K562 (cell line): ENCODE results near the gene PACS2. TPM values are rescaled to one million over a fixed set of nuclear protein-coding genes. Genes with fewer than 3 reads are reported as not detected.

Experiments
- ATAC-seq: fragments of 200-7000 bp; cut with Tn5 transposase; 3 replicates; pipeline ENCODE4 v1.9.1; 2020; ENCODE audit warnings: moderate library complexity
- BruUV-seq: library from RNA; stranded (reverse); fragments of 400-500 nt; replicated peaks from 2 replicates; lab custom pipeline; 2021; lab: Mats Ljungman, UMichigan
- CTCF ChIA-PET: fragments of 300-600 bp; formaldehyde crosslinking; extraction: SDS; loops from one replicate; lab custom pipeline; 2021; ENCODE audit warnings: low intra/inter-chr PET ratio; lab: Yijun Ruan, JAX
- POLR2A ChIA-PET: fragments of 300-600, 350-650 bp; sonication (Branson Sonifier 250); formaldehyde crosslinking; extraction: SDS; loops from one replicate; lab custom pipeline; 2021; ENCODE audit warnings: antibody characterized with exemption, inconsistent platforms; lab: Yijun Ruan, JAX
- DNase-seq, 4 experiments: peaks; one replicate each; pipeline versions ENCODE4 v3.0.0 to v3.0.0-alpha.2; 2011 to 2018; ENCODE audit warnings: low spot score in 3 of 4, mixed read lengths in 3 of 4; ENCODE audit errors: extremely low read depth in 1 of 4
- FAIRE-seq: peaks from 2 replicates; lab custom pipeline; 2011; peaks lifted over from hg19 to GRCh38; lab: Jason Lieb, UNC
- H2AFZ ChIP-seq: 2 replicates; pipeline ENCODE4 v1.6.0; 2011; ENCODE audit warnings: low read depth, low read length, control low read depth, inconsistent platforms
- H3K27ac ChIP-seq: fragments of 200-600 bp; 3 replicates; pipeline ENCODE4 v1.8.0; 2011; ENCODE audit warnings: low read depth, mild to moderate bottlenecking, control low read depth, inconsistent platforms, low read length, moderate library complexity, mixed read lengths; ENCODE audit errors: extremely low read depth
- H3K27me3 ChIP-seq, 2 experiments: fragments of 300-600 bp in 1 of 2; 2 replicates in 1 of 2; 3 replicates in 1 of 2; pipeline versions ENCODE4 v1.6.0 to v1.8.0; 2011; ENCODE audit warnings: inconsistent platforms in 2 of 2, low read length in 2 of 2, mild to moderate bottlenecking in 1 of 2, mixed read lengths in 1 of 2, moderate library complexity in 1 of 2; ENCODE audit not compliant: control insufficient read depth in 2 of 2, insufficient read depth in 2 of 2
- H3K36me3 ChIP-seq: fragments of 300-600 bp; 3 replicates; pipeline ENCODE4 v1.8.0; 2011; ENCODE audit warnings: mild to moderate bottlenecking, low read length, inconsistent platforms; ENCODE audit not compliant: control insufficient read depth, insufficient read depth
- H3K4me1 ChIP-seq, 2 experiments: fragments of 200-600 bp in 1 of 2; replicated peaks in 1 of 2; 2 replicates in 1 of 2; 3 replicates in 1 of 2; pipeline versions ENCODE4 v1.5.1 to v1.8.0; 2011; ENCODE audit warnings: inconsistent platforms in 2 of 2, low read length in 2 of 2, mild to moderate bottlenecking in 1 of 2, mixed read lengths in 1 of 2, moderate library complexity in 1 of 2; ENCODE audit not compliant: control insufficient read depth in 2 of 2, insufficient read depth in 2 of 2
- H3K4me2 ChIP-seq: 2 replicates; pipeline ENCODE4 v1.6.1; 2011; ENCODE audit warnings: low read length, control low read depth, inconsistent platforms, mixed read lengths; ENCODE audit not compliant: insufficient read depth
- H3K4me3 ChIP-seq: fragments of 200-600 bp; sonication (generic), shearing (Covaris generic); 2 replicates; pipeline ENCODE4 v1.5.1; 2016; ENCODE audit warnings: control low read depth, inconsistent platforms
- H3K79me2 ChIP-seq: fragments of 200-600 bp; 3 replicates; pipeline ENCODE4 v1.8.0; 2011; ENCODE audit warnings: low read length, inconsistent platforms; ENCODE audit not compliant: control insufficient read depth, insufficient read depth
- H3K9ac ChIP-seq, 2 experiments: 2 replicates each; pipeline versions ENCODE4 v1.6.0 to v1.6.1; 2011; ENCODE audit warnings: low read depth in 2 of 2, low read length in 2 of 2, control low read depth in 1 of 2, inconsistent platforms in 1 of 2, mild to moderate bottlenecking in 1 of 2, mixed read lengths in 1 of 2; ENCODE audit not compliant: insufficient read depth in 1 of 2
- H3K9me1 ChIP-seq: one replicate; pipeline ENCODE4 v1.6.0; 2011; ENCODE audit warnings: inconsistent platforms, mild to moderate bottlenecking, low read length, moderate library complexity; ENCODE audit not compliant: control insufficient read depth, insufficient read depth
- H3K9me3 ChIP-seq: replicated peaks from 2 replicates; pipeline ENCODE4 v1.5.1; 2011; ENCODE audit warnings: low read depth, low read length, inconsistent platforms; ENCODE audit not compliant: control insufficient read depth, insufficient read depth
- H4K20me1 ChIP-seq: replicated peaks from 2 replicates; pipeline ENCODE4 v1.6.1; 2011; ENCODE audit warnings: low read length, inconsistent platforms, mixed read lengths; ENCODE audit not compliant: control insufficient read depth, insufficient read depth
- CBX3 ChIP-seq, 2 experiments: IDR thresholded peaks; 1 replicate in 1 of 2; 2 replicates in 1 of 2; pipeline ENCODE4 v1.6.1; 2012; ENCODE audit warnings: inconsistent platforms in 2 of 2, low read length in 2 of 2, borderline replicate concordance in 1 of 2, control low read depth in 1 of 2
- E2F3 ChIP-seq: fragments of 250-450 bp; sonication (Bioruptor Pico); IDR thresholded peaks from 2 replicates; pipeline ENCODE4 v1.4.0; 2020; ENCODE audit warnings: mild to moderate bottlenecking
- FOXM1 ChIP-seq, 2 experiments: fragments of 450-650 bp in 1 of 2; sonication (generic) in 1 of 2; formaldehyde crosslinking in 1 of 2; IDR thresholded peaks; 2 replicates each; pipeline versions ENCODE4 v1.6.1 to v1.9.0; 2017 to 2022; ENCODE audit warnings: low read depth in 2 of 2, mild to moderate bottlenecking in 2 of 2, missing genetic modification reagents in 1 of 2, moderate library complexity in 1 of 2
- GABPB1 ChIP-seq: sonication (generic); formaldehyde crosslinking; IDR thresholded peaks from 2 replicates; pipeline ENCODE4 v1.8.0; 2022; ENCODE audit warnings: mild to moderate bottlenecking, missing genetic modification reagents
- HCFC1 ChIP-seq: IDR thresholded peaks from 2 replicates; pipeline ENCODE4 v1.6.1; 2012; ENCODE audit warnings: low read depth, low read length, improper control_type of control experiment
- HDAC8 ChIP-seq: fragments of 450-650 bp; IDR thresholded peaks from 2 replicates; pipeline ENCODE4 v1.6.1; 2016; ENCODE audit warnings: mild to moderate bottlenecking, missing genetic modification characterization, moderate library complexity, missing compliant biosample characterization
- HOMEZ ChIP-seq: fragments of 250-450 bp; sonication (Bioruptor Pico); IDR thresholded peaks from 2 replicates; pipeline ENCODE4 v1.4.0; 2020; ENCODE audit warnings: mild to moderate bottlenecking, moderate library complexity
- KDM5B ChIP-seq: fragments of 200-600 bp; sonication (generic); IDR thresholded peaks from 2 replicates; pipeline ENCODE4 v1.6.1; 2012; ENCODE audit warnings: low read depth, mild to moderate bottlenecking, moderate library complexity, low read length, control low read depth, inconsistent platforms; ENCODE audit not compliant: insufficient replicate concordance
- MYC ChIP-seq, 2 experiments: fragments of 250-450 bp in 1 of 2; sonication (Bioruptor Pico) in 1 of 2; IDR thresholded peaks; 2 replicates each; pipeline versions ENCODE4 v1.5.1 to v1.6.1; 2012 to 2021; ENCODE audit warnings: low read depth in 2 of 2, borderline replicate concordance in 1 of 2, improper control_type of control experiment in 1 of 2, low read length in 1 of 2, mild to moderate bottlenecking in 1 of 2, moderate library complexity in 1 of 2
- PTBP1 ChIP-seq: fragments of 200-400 bp; formaldehyde crosslinking; IDR thresholded peaks from 2 replicates; pipeline ENCODE4 v1.6.1; 2017; ENCODE audit warnings: low read depth, low read length
- SAFB ChIP-seq: fragments of 200-400 bp; formaldehyde crosslinking; IDR thresholded peaks from 2 replicates; pipeline ENCODE4 v1.6.1; 2017; ENCODE audit warnings: low read depth, low read length, borderline replicate concordance
- SPI1 ChIP-seq: IDR thresholded peaks from 2 replicates; pipeline ENCODE4 v1.6.1; 2011; ENCODE audit warnings: low read depth, low read length, control low read depth, borderline replicate concordance
- SRF ChIP-seq, 2 experiments: fragments of 250-450, 450-650 bp in 1 of 2; sonication (Bioruptor Pico) in 1 of 2; sonication (generic) in 1 of 2; formaldehyde crosslinking; IDR thresholded peaks; 2 replicates each; pipeline versions ENCODE4 v1.5.0 to v1.5.1; 2020 to 2022; ENCODE audit warnings: mild to moderate bottlenecking in 1 of 2, missing genetic modification reagents in 1 of 2
- SRSF3 ChIP-seq: fragments of 200-400 bp; formaldehyde crosslinking; IDR thresholded peaks from 2 replicates; pipeline ENCODE4 v1.6.1; 2016; ENCODE audit warnings: mild to moderate bottlenecking, low read length, moderate library complexity; ENCODE audit not compliant: insufficient read depth
- TEAD4 ChIP-seq, 2 experiments: sonication (generic) in 1 of 2; formaldehyde crosslinking in 1 of 2; IDR thresholded peaks; 2 replicates each; pipeline versions ENCODE4 v1.6.1 to v1.8.0; 2012 to 2022; ENCODE audit warnings: borderline replicate concordance in 1 of 2, inconsistent platforms in 1 of 2, low read length in 1 of 2, mild to moderate bottlenecking in 1 of 2, missing genetic modification reagents in 1 of 2
- TFAM ChIP-seq: fragments of 250-450 bp; sonication (Bioruptor Pico); conservative IDR thresholded peaks from 2 replicates; pipeline ENCODE4 v1.5.0; 2021; ENCODE audit warnings: mild to moderate bottlenecking, moderate library complexity
- ZNF212 ChIP-seq: fragments of 450-650 bp; formaldehyde crosslinking; IDR thresholded peaks from 2 replicates; pipeline ENCODE4 v1.4.0; 2020; ENCODE audit warnings: mild to moderate bottlenecking
- ZNF561 ChIP-seq: fragments of 450-650 bp; formaldehyde crosslinking; conservative IDR thresholded peaks from 2 replicates; pipeline ENCODE4 v1.4.0; 2020; ENCODE audit warnings: mild to moderate bottlenecking, moderate library complexity
- WGBS: fragments of 100-300 bp; shearing (Covaris generic); methylation state at CpG from one replicate; pipeline ENCODE4 v1.1.6; 2016; ENCODE audit warnings: low coverage, mixed read lengths; ENCODE audit not compliant: insufficient coverage; ENCODE audit errors: missing lambda C conversion rate; 5-methylcytosine and 5-hydroxymethylcytosine counted together
- in situ Hi-C: fragments of 300-500 bp; cut with MboI; formaldehyde crosslinking; loops from 4 replicates; pipeline ENCODE4 v1.15.0; 2018; ENCODE audit warnings: inconsistent platforms, mixed read lengths
- intact Hi-C: fragments of 100-400 bp; cut with micrococcal nuclease; formaldehyde crosslinking; loops from 2 replicates; pipeline ENCODE4 v1.14.2; 2022
- polyA plus RNA-seq, 8 experiments: library from polyadenylated mRNA; depleted of rRNA in 4 of 8; stranded (reverse) in 5 of 8; unstranded in 3 of 8; fragments of >200 nt; fragmentation: Nextera tagmentation in 2 of 8; fragmentation: Illumina TruSeq in 1 of 8; extraction: Ambion mirVana in 2 of 8; extraction: Trizol in 1 of 8; gene quantifications; 2 replicates each; pipeline versions ENCODE4 v1.2.1 to v1.2.3, GENCODE V29; 2011 to 2014; ENCODE audit warnings: inconsistent platforms in 1 of 8, missing spikeins in 1 of 8
- total RNA-seq, 7 experiments: library from RNA; depleted of rRNA in 6 of 7; stranded (reverse); fragments of >200 nt in 6 of 7; fragmentation: Illumina TruSeq in 2 of 7; extraction: Trizol in 2 of 7; gene quantifications; 2 replicates each; pipeline versions ENCODE4 v1.2.1 to v1.2.3, GENCODE V29; 2011 to 2021; ENCODE audit warnings: low replicate concordance in 1 of 7

PACS2 gene
- total and polyA plus RNA-seq, 9 of the 15 experiments (the other 6 are each of a cell fraction or from before 2014, with no cell fraction given): 0.11 to 20.8 (median 9.9) TPM

- no peak for TF ChIP-seq ZNF561
- TF ChIP-seq SAFB: no peak
- no peak for TF ChIP-seq KDM5B
- TF ChIP-seq CBX3 (IDR thresholded peaks at IDR 0.05; ENCODE audit: borderline replicate concordance in 1 of 2, low read length in 2 of 2): no peak
- TF ChIP-seq SPI1: no peak
- 0 out of 2 replicates have a peak, but pooled peaks have one; percentile 16 for TF ChIP-seq SRSF3
- TF ChIP-seq MYC (IDR thresholded peaks at IDR 0.05; ENCODE audit: low read depth, low read length): no peak
- TF ChIP-seq MYC (CRISPR knock-in tag; IDR thresholded peaks at IDR 0.05; ENCODE audit: borderline replicate concordance, low read depth): peak; percentile 49; the same call in 1 of the 2 replicates
These were observed 82.9 kb downstream of the PACS2 start (continued) for GRCh38 chr14:105397350-105397931.

GRCh38 chr14:105398044-105398725, 83.6 kb downstream of the PACS2 start, which contains the start of gene TEX22:
TSS of gene TEX22 (plus strand) at chr14:105398538. CDS start at chr14:105399341, 803 bp downstream.
- H3K4me3 ChIP-seq: peak within 1 kb of the TSS; percentile 71
- H3K4me2 ChIP-seq: peak within 1 kb of the TSS; percentile 79
- DNase-seq (peak; percentile 81 to 90 (median 86)), FAIRE-seq (peak; percentile 6), ATAC-seq (peak; percentile 93)
- CTCF ChIA-PET: no interaction called here
- H3K4me1 ChIP-seq: peaks cover 5 to 54% of the 10 kb centered on the region in 2 experiments; a peak in 4 of 5 replicates
- H3K9me3 ChIP-seq: peaks cover 7% of the 10 kb centered on the region
- POLR2A ChIA-PET: interaction anchor here (1.4 kb wide), 1 partner anchor 10 kb away, joined by 5 read pairs; no protein-coding TSS in a partner anchor
- peaks cover 16% of the 10 kb centered on the region for H3K79me2 ChIP-seq
- H3K9me1 ChIP-seq: no peaks in the 10 kb centered on the region
- no TSS peak for BruUV-seq
- H4K20me1 ChIP-seq: no peaks in the 10 kb centered on the region
- peak within 1 kb of the TSS; percentile 92 for H3K27ac ChIP-seq
- peak within 1 kb of the TSS; percentile 88 to 95 for H3K9ac ChIP-seq
- peaks cover 21% of the 10 kb centered on the region; the same call in 2 of the 3 replicates for H3K36me3 ChIP-seq
- H3K27me3 ChIP-seq: no peaks in the 10 kb centered on the region
- in situ Hi-C loops: no loop called here
- WGBS: 11% methylated on average over 7 of the region's 77 CpGs
- intact Hi-C loops: no loop called here
- H2AFZ ChIP-seq: peak within 1 kb of the TSS; percentile 89
- TF ChIP-seq PTBP1 (no peak), ZNF212 (CRISPR knock-in tag) (no peak), GABPB1 (CRISPR knock-in tag) (peak; percentile 89), HCFC1 (peak; percentile 38), TEAD4 (IDR thresholded peaks at IDR 0.05; ENCODE audit: low read length) (no peak), TEAD4 (CRISPR knock-in tag; IDR thresholded peaks at IDR 0.05; ENCODE audit: borderline replicate concordance) (no peak), HDAC8 (tag) (0 out of 2 replicates have a peak, but pooled peaks have one; percentile 22), SRF (CRISPR knock-in tag; IDR thresholded peaks at IDR 0.05) (no peak), TFAM (CRISPR knock-in tag) (no peak), HOMEZ (CRISPR knock-in tag) (no peak), FOXM1 (IDR thresholded peaks at IDR 0.05; ENCODE audit: low read depth) (no peak), FOXM1 (CRISPR knock-in tag; IDR thresholded peaks at IDR 0.05; ENCODE audit: low read depth) (no peak), E2F3 (CRISPR knock-in tag) (peak; percentile 76)
